Mesendoderm (in vitro differentiated cells): Measurements from ENCODE around the gene MPC1.
"Not testable (repeated sequence)": the region's sequence is repeated elsewhere in the genome, so short reads cannot be mapped to it uniquely, and the experiment has no call there.

Experiments
- DNase-seq: peaks from one replicate; pipeline ENCODE4 v3.0.0; 2013
- H2AK5ac ChIP-seq: 2 replicates; pipeline ENCODE4 v1.6.1; 2013; ENCODE audit warnings: low read length, inconsistent platforms
- H2BK120ac ChIP-seq: 2 replicates; pipeline ENCODE4 v1.6.1; 2013; ENCODE audit warnings: low read depth, mild to moderate bottlenecking, low read length, moderate library complexity, mixed read lengths
- H2BK15ac ChIP-seq: replicated peaks from 2 replicates; pipeline ENCODE4 v1.6.1; 2013; ENCODE audit warnings: low read depth, mild to moderate bottlenecking, moderate library complexity
- H2BK5ac ChIP-seq: 2 replicates; pipeline ENCODE4 v1.6.1; 2013; ENCODE audit warnings: low read length, inconsistent platforms
- H3K18ac ChIP-seq: 2 replicates; pipeline ENCODE4 v1.6.1; 2013; ENCODE audit warnings: mild to moderate bottlenecking, low read length, mixed read lengths
- H3K23ac ChIP-seq: one replicate; pipeline ENCODE4 v1.6.1; 2013; ENCODE audit warnings: low read length
- H3K27ac ChIP-seq: 2 replicates; pipeline ENCODE4 v1.5.1; 2013; ENCODE audit warnings: low read depth, mild to moderate bottlenecking, inconsistent platforms, low read length, moderate library complexity
- H3K27me3 ChIP-seq: 2 replicates; pipeline ENCODE4 v1.6.1; 2013; ENCODE audit warnings: low read length, control low read depth, mild to moderate bottlenecking, inconsistent platforms; ENCODE audit not compliant: insufficient read depth, poor library complexity
- H3K36me3 ChIP-seq: 2 replicates; pipeline ENCODE4 v1.6.1; 2013; ENCODE audit warnings: low read length, inconsistent platforms; ENCODE audit not compliant: control insufficient read depth, insufficient read depth
- H3K4ac ChIP-seq: one replicate; pipeline ENCODE4 v1.6.1; 2013; ENCODE audit warnings: low read depth, mild to moderate bottlenecking, low read length, moderate library complexity
- H3K4me1 ChIP-seq: 2 replicates; pipeline ENCODE4 v1.6.1; 2013; ENCODE audit warnings: low read depth, low read length, inconsistent platforms; ENCODE audit not compliant: control insufficient read depth
- H3K4me2 ChIP-seq: 2 replicates; pipeline ENCODE4 v1.6.1; 2013; ENCODE audit warnings: low read length
- H3K4me3 ChIP-seq: 2 replicates; pipeline ENCODE4 v1.5.1; 2013; ENCODE audit warnings: mild to moderate bottlenecking, low read length
- H3K56ac ChIP-seq: one replicate; pipeline ENCODE4 v1.6.1; 2013; ENCODE audit warnings: low read length
- H3K79me1 ChIP-seq: 2 replicates; pipeline ENCODE4 v1.6.1; 2013; ENCODE audit warnings: low read length, inconsistent platforms
- H3K79me2 ChIP-seq: 2 replicates; pipeline ENCODE4 v1.6.1; 2013; ENCODE audit warnings: mild to moderate bottlenecking, low read length; ENCODE audit not compliant: control insufficient read depth, insufficient read depth
- H3K9ac ChIP-seq: 2 replicates; pipeline ENCODE4 v1.6.1; 2013; ENCODE audit warnings: low read length, inconsistent platforms
- H4K5ac ChIP-seq: one replicate; pipeline ENCODE4 v1.6.1; 2013; ENCODE audit warnings: low read length
- H4K8ac ChIP-seq: one replicate; pipeline ENCODE4 v1.6.1; 2013; ENCODE audit warnings: low read depth, mild to moderate bottlenecking, control low read depth, low read length, moderate library complexity
- WGBS: extraction: QIAGEN DNeasy Blood & Tissue Kit; methylation state at CpG from one replicate; pipeline ENCODE4 v1.1.7; 2013; ENCODE audit warnings: low lambda C conversion rate, missing lambda C conversion rate; ENCODE audit not compliant: insufficient coverage; ENCODE audit errors: extremely low coverage; 5-methylcytosine and 5-hydroxymethylcytosine counted together

MPC1 gene

GRCh38 chr6:166348305-166348949 lies 34.3 kb downstream of the MPC1 start:
- Histone ChIP-seq H3K79me2 (no peaks in the 10 kb centered on the region), H3K9ac (no peak overlapping the region), H3K4me1 (peaks cover 2% of the 10 kb centered on the region), H3K27me3 (no peaks in the 10 kb centered on the region), H2BK120ac (no peak overlapping the region), H2AK5ac (no peak overlapping the region), H3K36me3 (no peaks in the 10 kb centered on the region), H3K4me3 (no peak overlapping the region), H3K4me2 (no peak overlapping the region), H3K4ac (no peak overlapping the region), H4K8ac (no peak overlapping the region), H2BK5ac (no peak overlapping the region), H3K18ac (no peak overlapping the region), H3K56ac (no peak overlapping the region), H3K23ac (no peak overlapping the region), H4K5ac (no peak overlapping the region), H3K79me1 (no peaks in the 10 kb centered on the region), H2BK15ac (no peak overlapping the region), H3K27ac (no peak overlapping the region)
- no peak for DNase-seq
- WGBS, result no CpG with 5 or more reads among the region's 6 CpGs

- Histone ChIP-seq H3K4me3 (no peak overlapping the region), H3K18ac (no peak overlapping the region), H3K79me1 (no peaks in the 10 kb centered on the region), H3K9ac (no peak overlapping the region), H2BK5ac (no peak overlapping the region), H3K27me3 (no peaks in the 10 kb centered on the region), H3K27ac (no peak overlapping the region), H3K23ac (no peak overlapping the region), H4K5ac (no peak overlapping the region), H3K4me1 (peaks cover 3% of the 10 kb centered on the region), H3K56ac (no peak overlapping the region), H2BK15ac (no peak overlapping the region), H2AK5ac (no peak overlapping the region), H2BK120ac (peak overlapping the region; percentile 38), H3K4me2 (no peak overlapping the region), H3K4ac (no peak overlapping the region), H3K36me3 (no peaks in the 10 kb centered on the region), H4K8ac (no peak overlapping the region), H3K79me2 (peaks cover 3% of the 10 kb centered on the region)
- no peak for DNase-seq
Observed at GRCh38 chr6:166346965-166347364, 35.8 kb downstream of the MPC1 start.

- H2BK5ac ChIP-seq, result no peak overlapping the region
- peaks cover 8% of the 10 kb centered on the region for H3K79me2 ChIP-seq
- H4K8ac ChIP-seq, result no peak overlapping the region
- no peak for DNase-seq
- H2BK120ac ChIP-seq, result no peak overlapping the region
- H3K18ac ChIP-seq, result no peak overlapping the region
- WGBS, result no CpG with 5 or more reads among the region's 3 CpGs
- no peak overlapping the region for H2BK15ac ChIP-seq
- H3K4me1 ChIP-seq, result peaks cover 2% of the 10 kb centered on the region
- H2AK5ac ChIP-seq, result no peak overlapping the region
- no peak overlapping the region for H3K9ac ChIP-seq
- H3K79me1 ChIP-seq, result peaks cover 2% of the 10 kb centered on the region
- no peak overlapping the region for H3K23ac ChIP-seq
- no peak overlapping the region for H3K4ac ChIP-seq
- H3K36me3 ChIP-seq, result no peaks in the 10 kb centered on the region
- H3K4me3 ChIP-seq, result no peak overlapping the region
- no peak overlapping the region for H3K4me2 ChIP-seq
- no peak overlapping the region for H3K27ac ChIP-seq
- H4K5ac ChIP-seq, result no peak overlapping the region
- H3K27me3 ChIP-seq, result no peaks in the 10 kb centered on the region
- no peak overlapping the region for H3K56ac ChIP-seq
Observed at GRCh38 chr6:166346449-166346848, 36.3 kb downstream of the MPC1 start.

GRCh38 chr6:166345672-166346071 lies 37.1 kb downstream of the MPC1 start:
- H3K4me3 ChIP-seq, H3K27ac ChIP-seq, H3K79me1 ChIP-seq, H3K27me3 ChIP-seq, H2BK5ac ChIP-seq, DNase-seq, H4K5ac ChIP-seq, H3K4ac ChIP-seq, H3K56ac ChIP-seq, H3K23ac ChIP-seq, H3K18ac ChIP-seq, H2BK15ac ChIP-seq, H3K9ac ChIP-seq, H2BK120ac ChIP-seq, H3K36me3 ChIP-seq, H2AK5ac ChIP-seq, H3K4me2 ChIP-seq, H3K4me1 ChIP-seq, H4K8ac ChIP-seq: not testable (repeated sequence)
- H3K79me2 ChIP-seq, result peaks cover 16% of the 10 kb centered on the region
- WGBS, result no CpG with 5 or more reads among the region's 9 CpGs

GRCh38 chr6:166344921-166345320 lies 37.8 kb downstream of the MPC1 start:
- H3K23ac ChIP-seq, H2AK5ac ChIP-seq, H3K18ac ChIP-seq, H3K4me2 ChIP-seq, H3K27me3 ChIP-seq, H2BK120ac ChIP-seq, H3K36me3 ChIP-seq, H3K4ac ChIP-seq, H3K56ac ChIP-seq, DNase-seq, H3K27ac ChIP-seq, H3K4me1 ChIP-seq, H4K5ac ChIP-seq, H4K8ac ChIP-seq, H3K9ac ChIP-seq, H3K79me1 ChIP-seq, H2BK15ac ChIP-seq, H2BK5ac ChIP-seq, H3K4me3 ChIP-seq: not testable (repeated sequence)
- no CpG with 5 or more reads among the region's 2 CpGs for WGBS
- H3K79me2 ChIP-seq, result peaks cover 23% of the 10 kb centered on the region

GRCh38 chr6:166344240-166344639 lies 38.5 kb downstream of the MPC1 start:
- Histone ChIP-seq H3K56ac (no peak overlapping the region), H3K36me3 (no peaks in the 10 kb centered on the region), H2BK120ac (no peak overlapping the region), H3K79me1 (peaks cover 16% of the 10 kb centered on the region), H2BK15ac (no peak overlapping the region), H3K27ac (peak overlapping the region; percentile 27), H3K4me2 (no peak overlapping the region), H3K4me1 (peaks cover 2% of the 10 kb centered on the region), H3K23ac (no peak overlapping the region), H3K18ac (no peak overlapping the region), H3K4me3 (no peak overlapping the region), H2AK5ac (no peak overlapping the region), H3K79me2 (peaks cover 30% of the 10 kb centered on the region), H2BK5ac (no peak overlapping the region), H3K9ac (no peak overlapping the region), H4K5ac (no peak overlapping the region), H3K27me3 (no peaks in the 10 kb centered on the region), H3K4ac (no peak overlapping the region), H4K8ac (no peak overlapping the region)
- peak; percentile 95 for DNase-seq
- WGBS, result no CpG with 5 or more reads among the region's 8 CpGs
